ENCODE measurements around the gene TRDMT1.
A peak's percentile ranks its signal among the peaks of the same experiment; 100 is the strongest.
"Not testable (repeated sequence)": the region's sequence is repeated elsewhere in the genome, so short reads cannot be mapped to it uniquely, and the experiment has no call there.

The TRDMT1 gene

GRCh38 chr10:17126327-17126726 is 75.1 kb downstream of the TRDMT1 start:
- DNase-seq, result no peak

- DNase-seq, result no peak
These were observed 76.1 kb downstream of the TRDMT1 start for GRCh38 chr10:17125206-17125893.

GRCh38 chr10:17123961-17124360 is 77.5 kb downstream of the TRDMT1 start:
- no peak for DNase-seq

- no peak for DNase-seq
These were observed 78.5 kb downstream of the TRDMT1 start for GRCh38 chr10:17122726-17123661.

- DNase-seq, result no peak
These were observed 79.4 kb downstream of the TRDMT1 start for GRCh38 chr10:17122052-17122451.

- no peak for DNase-seq
These were observed 80.8 kb downstream of the TRDMT1 start for GRCh38 chr10:17120694-17121093.

- DNase-seq, result no peak
These were observed 81.6 kb downstream of the TRDMT1 start for GRCh38 chr10:17119845-17120244.

GRCh38 chr10:17116193-17116592 is 85.3 kb downstream of the TRDMT1 start:
- no peak for DNase-seq

GRCh38 chr10:17115683-17116082 is 85.8 kb downstream of the TRDMT1 start:
- no peak for DNase-seq

GRCh38 chr10:17114878-17115444 is 86.5 kb downstream of the TRDMT1 start:
- DNase-seq, result not testable (repeated sequence)

GRCh38 chr10:17113889-17114540 is 87.5 kb downstream of the TRDMT1 start:
- peak; percentile 17 for DNase-seq

- DNase-seq, result no peak
These were observed 88.1 kb downstream of the TRDMT1 start for GRCh38 chr10:17113346-17113745.

- DNase-seq, result no peak
These were observed 88.9 kb downstream of the TRDMT1 start for GRCh38 chr10:17112566-17112965.

- DNase-seq, result no peak
These were observed 91.8 kb downstream of the TRDMT1 start for GRCh38 chr10:17109475-17110207.

- DNase-seq, result no peak
These were observed 92.4 kb downstream of the TRDMT1 start for GRCh38 chr10:17109046-17109445.

- DNase-seq, result no peak
These were observed 94.5 kb downstream of the TRDMT1 start for GRCh38 chr10:17106991-17107390.

- no peak for DNase-seq
These were observed 99.6 kb downstream of the TRDMT1 start for GRCh38 chr10:17101910-17102266.

- DNase-seq, result no peak
These were observed 100.1 kb downstream of the TRDMT1 start for GRCh38 chr10:17101257-17101909.

- no peak for DNase-seq
These were observed 100.9 kb downstream of the TRDMT1 start for GRCh38 chr10:17100586-17100985.

- no peak for DNase-seq
These were observed 103.5 kb downstream of the TRDMT1 start for GRCh38 chr10:17098012-17098411.
